K562 (cell line): ENCODE results near the gene SLC6A8. TPM values are rescaled to one million over a fixed set of nuclear protein-coding genes. Genes with fewer than 3 reads are reported as not detected.

ENCODE experiments used
- ATAC-seq: fragments of 200-7000 bp; cut with Tn5 transposase; 3 replicates; pipeline ENCODE4 v1.9.1; 2020; ENCODE audit warnings: moderate library complexity
- BruUV-seq: library from RNA; stranded (reverse); fragments of 400-500 nt; replicated peaks from 2 replicates; lab custom pipeline; 2021; lab: Mats Ljungman, UMichigan
- CTCF ChIA-PET: fragments of 300-600 bp; formaldehyde crosslinking; extraction: SDS; loops from one replicate; lab custom pipeline; 2021; ENCODE audit warnings: low intra/inter-chr PET ratio; lab: Yijun Ruan, JAX
- POLR2A ChIA-PET: fragments of 300-600, 350-650 bp; sonication (Branson Sonifier 250); formaldehyde crosslinking; extraction: SDS; loops from one replicate; lab custom pipeline; 2021; ENCODE audit warnings: antibody characterized with exemption, inconsistent platforms; lab: Yijun Ruan, JAX
- DNase-seq, 4 experiments: peaks; one replicate each; pipeline versions ENCODE4 v3.0.0 to v3.0.0-alpha.2; 2011 to 2018; ENCODE audit warnings: low spot score in 3 of 4, mixed read lengths in 3 of 4; ENCODE audit errors: extremely low read depth in 1 of 4
- FAIRE-seq: peaks from 2 replicates; lab custom pipeline; 2011; peaks lifted over from hg19 to GRCh38; lab: Jason Lieb, UNC
- H2AFZ ChIP-seq: 2 replicates; pipeline ENCODE4 v1.6.0; 2011; ENCODE audit warnings: low read depth, low read length, control low read depth, inconsistent platforms
- H3K27ac ChIP-seq: fragments of 200-600 bp; 3 replicates; pipeline ENCODE4 v1.8.0; 2011; ENCODE audit warnings: low read depth, mild to moderate bottlenecking, control low read depth, inconsistent platforms, low read length, moderate library complexity, mixed read lengths; ENCODE audit errors: extremely low read depth
- H3K27me3 ChIP-seq, 2 experiments: fragments of 300-600 bp in 1 of 2; 2 replicates in 1 of 2; 3 replicates in 1 of 2; pipeline versions ENCODE4 v1.6.0 to v1.8.0; 2011; ENCODE audit warnings: inconsistent platforms in 2 of 2, low read length in 2 of 2, mild to moderate bottlenecking in 1 of 2, mixed read lengths in 1 of 2, moderate library complexity in 1 of 2; ENCODE audit not compliant: control insufficient read depth in 2 of 2, insufficient read depth in 2 of 2
- H3K36me3 ChIP-seq: fragments of 300-600 bp; 3 replicates; pipeline ENCODE4 v1.8.0; 2011; ENCODE audit warnings: mild to moderate bottlenecking, low read length, inconsistent platforms; ENCODE audit not compliant: control insufficient read depth, insufficient read depth
- H3K4me1 ChIP-seq, 2 experiments: fragments of 200-600 bp in 1 of 2; replicated peaks in 1 of 2; 2 replicates in 1 of 2; 3 replicates in 1 of 2; pipeline versions ENCODE4 v1.5.1 to v1.8.0; 2011; ENCODE audit warnings: inconsistent platforms in 2 of 2, low read length in 2 of 2, mild to moderate bottlenecking in 1 of 2, mixed read lengths in 1 of 2, moderate library complexity in 1 of 2; ENCODE audit not compliant: control insufficient read depth in 2 of 2, insufficient read depth in 2 of 2
- H3K4me2 ChIP-seq: 2 replicates; pipeline ENCODE4 v1.6.1; 2011; ENCODE audit warnings: low read length, control low read depth, inconsistent platforms, mixed read lengths; ENCODE audit not compliant: insufficient read depth
- H3K4me3 ChIP-seq: fragments of 200-600 bp; sonication (generic), shearing (Covaris generic); 2 replicates; pipeline ENCODE4 v1.5.1; 2016; ENCODE audit warnings: control low read depth, inconsistent platforms
- H3K79me2 ChIP-seq: fragments of 200-600 bp; 3 replicates; pipeline ENCODE4 v1.8.0; 2011; ENCODE audit warnings: low read length, inconsistent platforms; ENCODE audit not compliant: control insufficient read depth, insufficient read depth
- H3K9ac ChIP-seq, 2 experiments: 2 replicates each; pipeline versions ENCODE4 v1.6.0 to v1.6.1; 2011; ENCODE audit warnings: low read depth in 2 of 2, low read length in 2 of 2, control low read depth in 1 of 2, inconsistent platforms in 1 of 2, mild to moderate bottlenecking in 1 of 2, mixed read lengths in 1 of 2; ENCODE audit not compliant: insufficient read depth in 1 of 2
- H3K9me1 ChIP-seq: one replicate; pipeline ENCODE4 v1.6.0; 2011; ENCODE audit warnings: inconsistent platforms, mild to moderate bottlenecking, low read length, moderate library complexity; ENCODE audit not compliant: control insufficient read depth, insufficient read depth
- H3K9me3 ChIP-seq: replicated peaks from 2 replicates; pipeline ENCODE4 v1.5.1; 2011; ENCODE audit warnings: low read depth, low read length, inconsistent platforms; ENCODE audit not compliant: control insufficient read depth, insufficient read depth
- H4K20me1 ChIP-seq: replicated peaks from 2 replicates; pipeline ENCODE4 v1.6.1; 2011; ENCODE audit warnings: low read length, inconsistent platforms, mixed read lengths; ENCODE audit not compliant: control insufficient read depth, insufficient read depth
- ATF1 ChIP-seq, 2 experiments: fragments of 450-650 bp in 1 of 2; IDR thresholded peaks; 2 replicates each; pipeline ENCODE4 v1.6.1; 2016; ENCODE audit warnings: missing compliant biosample characterization in 1 of 2, missing genetic modification characterization in 1 of 2
- CCNT2 ChIP-seq: IDR thresholded peaks from 2 replicates; pipeline ENCODE4 v1.6.1; 2011; ENCODE audit warnings: borderline replicate concordance, low read depth, mild to moderate bottlenecking, moderate library complexity, mixed read lengths, low read length; ENCODE audit not compliant: insufficient read length; ENCODE audit errors: extremely low read depth
- COPS2 ChIP-seq: fragments of 450-650 bp; conservative IDR thresholded peaks from 2 replicates; pipeline ENCODE4 v1.6.1; 2016; ENCODE audit warnings: mild to moderate bottlenecking, moderate library complexity
- GTF2E2 ChIP-seq: fragments of 200-800 bp; sonication (Bioruptor generic); IDR thresholded peaks from 2 replicates; pipeline ENCODE4 v1.6.1; 2016; ENCODE audit warnings: missing genetic modification characterization, missing compliant biosample characterization
- HDAC1 ChIP-seq, 2 experiments: fragments of 450-650 bp; IDR thresholded peaks; 2 replicates each; pipeline ENCODE4 v1.6.1; 2016 to 2017; ENCODE audit warnings: inconsistent platforms in 1 of 2, mild to moderate bottlenecking in 1 of 2, moderate library complexity in 1 of 2
- HNRNPL ChIP-seq: fragments of 200-400 bp; formaldehyde crosslinking; IDR thresholded peaks from 2 replicates; pipeline ENCODE4 v1.6.1; 2017; ENCODE audit warnings: low read depth, mild to moderate bottlenecking, low read length
- KLF1 ChIP-seq: fragments of 450-650 bp; IDR thresholded peaks from 2 replicates; pipeline ENCODE4 v1.6.1; 2016; ENCODE audit warnings: missing genetic modification characterization, missing compliant biosample characterization
- MAX ChIP-seq: sonication (generic); formaldehyde crosslinking; IDR thresholded peaks from 2 replicates; pipeline ENCODE4 v1.9.0; 2022; ENCODE audit warnings: mild to moderate bottlenecking, missing genetic modification reagents
- MNT ChIP-seq, 2 experiments: fragments of 450-650 bp; conservative IDR thresholded peaks; 2 replicates each; pipeline ENCODE4 v1.6.1; 2017; ENCODE audit warnings: mild to moderate bottlenecking in 2 of 2, moderate library complexity in 2 of 2
- POLR2G ChIP-seq: fragments of 200-400 bp; formaldehyde crosslinking; IDR thresholded peaks from 2 replicates; pipeline ENCODE4 v1.6.1; 2017; ENCODE audit warnings: low read depth, mild to moderate bottlenecking, antibody characterized with exemption, low read length, moderate library complexity
- RBFOX2 ChIP-seq: fragments of 200-400 bp; formaldehyde crosslinking; IDR thresholded peaks from 2 replicates; pipeline ENCODE4 v1.6.1; 2017; ENCODE audit warnings: low read depth, mild to moderate bottlenecking, low read length, moderate library complexity
- USF1 ChIP-seq: sonication (generic); formaldehyde crosslinking; IDR thresholded peaks from 2 replicates; pipeline ENCODE4 v1.9.0; 2022; ENCODE audit warnings: mild to moderate bottlenecking, missing genetic modification reagents
- VEZF1 ChIP-seq: fragments of 200-800 bp; sonication (Bioruptor generic); IDR thresholded peaks from 2 replicates; pipeline ENCODE4 v1.6.1; 2017; ENCODE audit warnings: missing genetic modification characterization, missing compliant biosample characterization
- ZBTB7A ChIP-seq: IDR thresholded peaks from 2 replicates; pipeline ENCODE4 v1.6.1; 2011; ENCODE audit warnings: low read depth, mild to moderate bottlenecking, low read length, moderate library complexity, borderline replicate concordance; ENCODE audit not compliant: control insufficient read depth
- ZFX ChIP-seq: sonication (generic); formaldehyde crosslinking; IDR thresholded peaks from 2 replicates; pipeline ENCODE4 v1.8.0; 2022; ENCODE audit warnings: mild to moderate bottlenecking, missing genetic modification reagents, moderate library complexity
- ZNF347 ChIP-seq: fragments of 450-650 bp; formaldehyde crosslinking; IDR thresholded peaks from 2 replicates; pipeline ENCODE4 v1.4.0; 2020; ENCODE audit warnings: low read depth, mild to moderate bottlenecking, moderate library complexity
- ZNF764 ChIP-seq: fragments of 250-450 bp; sonication (Bioruptor Pico); IDR thresholded peaks from 2 replicates; pipeline ENCODE4 v1.4.0; 2020; ENCODE audit warnings: low read depth, mild to moderate bottlenecking, moderate library complexity
- WGBS: fragments of 100-300 bp; shearing (Covaris generic); methylation state at CpG from one replicate; pipeline ENCODE4 v1.1.6; 2016; ENCODE audit warnings: low coverage, mixed read lengths; ENCODE audit not compliant: insufficient coverage; ENCODE audit errors: missing lambda C conversion rate; 5-methylcytosine and 5-hydroxymethylcytosine counted together
- in situ Hi-C: fragments of 300-500 bp; cut with MboI; formaldehyde crosslinking; loops from 4 replicates; pipeline ENCODE4 v1.15.0; 2018; ENCODE audit warnings: inconsistent platforms, mixed read lengths
- intact Hi-C: fragments of 100-400 bp; cut with micrococcal nuclease; formaldehyde crosslinking; loops from 2 replicates; pipeline ENCODE4 v1.14.2; 2022
- polyA plus RNA-seq, 8 experiments: library from polyadenylated mRNA; depleted of rRNA in 4 of 8; stranded (reverse) in 5 of 8; unstranded in 3 of 8; fragments of >200 nt; fragmentation: Nextera tagmentation in 2 of 8; fragmentation: Illumina TruSeq in 1 of 8; extraction: Ambion mirVana in 2 of 8; extraction: Trizol in 1 of 8; gene quantifications; 2 replicates each; pipeline versions ENCODE4 v1.2.1 to v1.2.3, GENCODE V29; 2011 to 2014; ENCODE audit warnings: inconsistent platforms in 1 of 8, missing spikeins in 1 of 8
- total RNA-seq, 7 experiments: library from RNA; depleted of rRNA in 6 of 7; stranded (reverse); fragments of >200 nt in 6 of 7; fragmentation: Illumina TruSeq in 2 of 7; extraction: Trizol in 2 of 7; gene quantifications; 2 replicates each; pipeline versions ENCODE4 v1.2.1 to v1.2.3, GENCODE V29; 2011 to 2021; ENCODE audit warnings: low replicate concordance in 1 of 7

Gene SLC6A8
- total and polyA plus RNA-seq, 9 of the 15 experiments (the other 6 are each of a cell fraction or from before 2014, with no cell fraction given), result 0.68 to 144 (median 34.3) TPM

- Histone ChIP-seq H3K27me3 (no peaks in the 10 kb centered on the region), H3K9me3 (no peaks in the 10 kb centered on the region), H3K27ac (peak overlapping the region; percentile 66), H3K4me2 (peak overlapping the region; percentile 82), H3K4me3 (peak overlapping the region; percentile 51), H3K79me2 (peaks cover 37% of the 10 kb centered on the region), H2AFZ (no peak overlapping the region), H3K36me3 (peaks cover 42% of the 10 kb centered on the region; the same call in 1 of the 3 replicates), H3K4me1 (peaks cover 16 to 79% of the 10 kb centered on the region in 2 experiments; a peak in 4 of 5 replicates), H4K20me1 (peaks cover 13% of the 10 kb centered on the region), H3K9me1 (peaks cover 4% of the 10 kb centered on the region), H3K9ac (peak overlapping the region; percentile 60 to 98; a peak in 3 of 4 replicates)
- DNase-seq (peak in 3 of 4 experiments; percentile 39 to 42 (median 41)), FAIRE-seq (no peak), ATAC-seq (no peak; the same call in 2 of the 3 replicates)
- intact Hi-C loops (no loop called here), in situ Hi-C loops (no loop called here)
- no TSS peak for BruUV-seq
- POLR2A ChIA-PET, result interaction anchor here (0.8 kb wide), 1 partner anchor 20 kb away, joined by 4 read pairs; no protein-coding TSS in a partner anchor
- 1% methylated on average over 8 of the region's 53 CpGs for WGBS
- CTCF ChIA-PET, result no interaction called here
- TF ChIP-seq ZNF764 (CRISPR knock-in tag), result no peak
- TF ChIP-seq USF1, result peak; percentile 36; the same call in 1 of the 2 replicates
- TF ChIP-seq COPS2, result no peak
- TF ChIP-seq HNRNPL, result peak; percentile 66; the same call in 1 of the 2 replicates
- peak; percentile 52 for TF ChIP-seq POLR2G
- TF ChIP-seq KLF1 (tag), result no peak
- TF ChIP-seq CCNT2, result peak; percentile 33
- TF ChIP-seq GTF2E2 (tag), result no peak
- TF ChIP-seq MNT (conservative IDR thresholded peaks at IDR 0.05), result 0 out of 4 replicates have a peak, but pooled peaks of 1 of the 2 experiments have one; percentile 17
- 0 out of 2 replicates have a peak, but pooled peaks have one; percentile 9 for TF ChIP-seq ZFX (CRISPR knock-in tag)
- peak; percentile 70 for TF ChIP-seq MAX
- no peak for TF ChIP-seq ATF1 (CRISPR knock-in tag; IDR thresholded peaks at IDR 0.05)
- no peak for TF ChIP-seq ATF1 (tag; IDR thresholded peaks at IDR 0.05)
- TF ChIP-seq VEZF1 (CRISPR knock-in tag), result peak; percentile 42
- peak; percentile 54 for TF ChIP-seq RBFOX2
- TF ChIP-seq ZBTB7A, result 0 out of 2 replicates have a peak, but pooled peaks have one; percentile 12
- TF ChIP-seq HDAC1 (IDR thresholded peaks at IDR 0.05), result no peak
- no peak for TF ChIP-seq ZNF347 (CRISPR knock-in tag)
Measured at GRCh38 chrX:153688911-153689590, 1.3 kb downstream of the SLC6A8 start.
